ENCODE measurements around the gene INTS6.

GRCh38 chr13:51432576-51432975 lies 20.3 kb downstream of the INTS6 start:
- TF ChIP-seq SUZ12 (IDR thresholded peaks at IDR 0.05) (no peak), FOXM1 (IDR thresholded peaks at IDR 0.05; ENCODE audit: borderline replicate concordance) (no peak)

Data from HEK293T (cell line).